IPS-15b (cell line): Measurements from ENCODE around the gene JAKMIP2.
A peak's percentile ranks its signal among the peaks of the same experiment; 100 is the strongest.

Experiments used
- H3K27me3 ChIP-seq: one replicate; pipeline ENCODE4 v1.6.1; 2013; ENCODE audit warnings: low read length; ENCODE audit not compliant: control insufficient read depth, insufficient read depth
- H3K36me3 ChIP-seq: one replicate; pipeline ENCODE4 v1.6.1; 2013; ENCODE audit warnings: low read length; ENCODE audit not compliant: control insufficient read depth, insufficient read depth
- H3K4me1 ChIP-seq: one replicate; pipeline ENCODE4 v1.6.1; 2013; ENCODE audit warnings: mild to moderate bottlenecking, low read length; ENCODE audit not compliant: control insufficient read depth, insufficient read depth
- H3K4me3 ChIP-seq: one replicate; pipeline ENCODE4 v1.5.1; 2013; ENCODE audit warnings: low read depth, low read length
- H3K9ac ChIP-seq: one replicate; pipeline ENCODE4 v1.6.1; 2013; ENCODE audit warnings: low read depth, mild to moderate bottlenecking, low read length
- H3K9me3 ChIP-seq: one replicate; pipeline ENCODE4 v1.6.1; 2013; ENCODE audit warnings: mild to moderate bottlenecking, low read length; ENCODE audit not compliant: control insufficient read depth, insufficient read depth

Gene JAKMIP2

DNA sequence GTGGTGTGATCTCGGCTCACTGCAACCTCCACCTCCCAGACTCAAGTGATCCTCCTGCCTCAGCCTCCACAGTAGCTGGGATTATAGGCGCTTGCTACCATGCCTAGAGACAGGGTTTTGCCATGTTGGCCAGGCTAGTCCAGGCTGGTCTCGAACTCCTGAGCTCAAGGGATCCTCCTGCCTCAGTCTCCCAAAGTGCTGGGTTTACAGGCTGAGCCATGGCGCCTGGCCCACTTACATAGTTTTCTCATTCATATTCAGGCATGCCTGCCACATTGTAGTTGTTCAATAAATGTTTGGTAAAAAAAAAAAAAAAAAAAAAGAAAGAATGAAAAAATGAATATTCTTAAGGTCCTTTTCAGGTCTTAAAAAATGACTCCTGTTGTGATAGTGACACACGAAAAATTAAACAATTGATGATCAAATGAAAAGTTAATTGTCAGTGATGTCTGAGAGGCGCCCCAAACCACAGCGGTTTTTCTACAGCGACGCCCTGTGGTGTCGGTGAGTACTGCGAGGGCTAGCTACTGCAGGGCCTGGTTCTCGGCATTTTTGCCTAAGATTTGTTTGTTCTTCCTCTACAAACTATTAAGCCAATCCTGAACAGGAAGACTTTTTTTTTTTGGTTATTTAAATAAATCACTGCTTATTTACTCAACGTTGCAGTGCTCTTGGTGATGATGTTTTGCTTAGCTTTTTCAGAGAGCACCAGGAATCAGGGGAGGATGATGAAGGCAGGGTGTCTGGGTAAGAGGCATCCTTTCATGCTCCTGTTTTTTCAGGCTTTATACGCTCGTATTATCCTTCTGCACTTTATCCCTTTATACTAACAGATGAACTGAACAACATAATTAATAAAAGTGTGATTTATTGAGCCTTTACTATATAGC, 205.6 kb downstream of the JAKMIP2 start:
- no peaks in the 10 kb centered on the region for H3K27me3 ChIP-seq
- no peak overlapping the region for H3K4me3 ChIP-seq
- H3K4me1 ChIP-seq = peaks cover 32% of the 10 kb centered on the region
- H3K9me3 ChIP-seq = no peaks in the 10 kb centered on the region
- no peaks in the 10 kb centered on the region for H3K36me3 ChIP-seq
- no peak overlapping the region for H3K9ac ChIP-seq

- Histone ChIP-seq H3K36me3 (no peaks in the 10 kb centered on the region), H3K27me3 (no peaks in the 10 kb centered on the region), H3K9me3 (no peaks in the 10 kb centered on the region), H3K4me3 (no peak overlapping the region), H3K9ac (no peak overlapping the region), H3K4me1 (peaks cover 29% of the 10 kb centered on the region)
These were observed 206.9 kb downstream of the JAKMIP2 start for GRCh38 chr5:147575598-147575997.

GRCh38 chr5:147573211-147573610, 209.3 kb downstream of the JAKMIP2 start:
- Histone ChIP-seq H3K4me1 (peaks cover 41% of the 10 kb centered on the region), H3K27me3 (no peaks in the 10 kb centered on the region), H3K9me3 (no peaks in the 10 kb centered on the region), H3K4me3 (no peak overlapping the region), H3K9ac (no peak overlapping the region), H3K36me3 (no peaks in the 10 kb centered on the region)

- peak overlapping the region; percentile 70 for H3K9ac ChIP-seq
- no peak overlapping the region for H3K4me3 ChIP-seq
- H3K4me1 ChIP-seq = peaks cover 30% of the 10 kb centered on the region
- no peaks in the 10 kb centered on the region for H3K27me3 ChIP-seq
- H3K36me3 ChIP-seq = no peaks in the 10 kb centered on the region
- H3K9me3 ChIP-seq = no peaks in the 10 kb centered on the region
These were observed 213.7 kb downstream of the JAKMIP2 start for GRCh38 chr5:147568710-147569406.

DNA sequence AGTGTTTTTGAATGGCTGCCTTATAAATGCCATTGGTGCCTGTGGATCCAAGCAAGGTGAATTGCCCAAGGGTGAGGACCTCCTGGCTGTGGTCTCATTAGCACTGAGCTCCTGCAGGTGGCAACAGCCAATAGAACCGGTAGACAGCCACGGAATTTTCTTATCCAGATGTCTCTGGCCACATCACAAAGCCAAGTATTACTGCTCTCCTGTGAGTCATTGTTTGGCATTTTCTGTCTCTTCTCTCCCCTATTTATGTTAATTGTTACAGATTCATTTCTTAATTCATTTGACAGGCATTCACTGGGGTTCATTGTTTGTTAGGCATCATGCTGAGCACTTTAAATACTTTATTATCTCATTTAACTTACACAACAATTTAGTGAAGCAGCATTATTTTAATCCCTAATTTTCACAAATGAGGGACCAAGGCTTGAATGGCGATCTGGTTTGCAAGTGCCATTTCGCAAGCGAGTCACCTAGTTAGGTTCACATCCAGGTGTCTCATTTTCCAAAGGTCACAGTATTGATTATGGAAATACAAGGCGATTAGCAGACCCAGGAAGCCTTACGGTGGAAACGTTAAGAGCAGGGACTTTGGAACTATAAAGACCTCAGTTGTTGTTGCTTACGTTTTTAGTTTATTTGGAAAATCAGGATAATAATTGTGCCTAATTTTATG, 214.5 kb downstream of the JAKMIP2 start:
- Histone ChIP-seq H3K4me3 (no peak overlapping the region), H3K9ac (peak overlapping the region; percentile 70), H3K27me3 (no peaks in the 10 kb centered on the region), H3K36me3 (peaks cover 5% of the 10 kb centered on the region), H3K9me3 (no peaks in the 10 kb centered on the region), H3K4me1 (peaks cover 24% of the 10 kb centered on the region)

DNA sequence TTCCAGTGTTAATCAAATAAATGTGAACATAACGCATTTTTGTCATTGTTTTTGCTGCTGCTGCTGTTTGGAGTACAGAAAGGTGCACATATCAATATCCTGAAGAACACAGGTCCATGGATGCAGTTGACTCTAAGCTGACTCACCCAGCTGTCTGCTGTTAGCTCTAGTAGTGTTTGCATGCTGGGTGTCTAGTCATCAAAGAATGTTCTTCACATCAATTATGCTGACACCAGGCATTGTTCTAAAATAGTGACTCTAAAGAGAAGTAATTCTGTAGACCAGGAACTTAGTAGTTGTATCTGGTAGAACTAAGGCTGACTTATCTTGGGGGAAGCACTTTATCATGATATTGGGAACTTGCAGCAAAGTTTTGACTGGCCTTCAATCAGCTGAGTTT, 217.0 kb downstream of the JAKMIP2 start:
- Histone ChIP-seq H3K27me3 (no peaks in the 10 kb centered on the region), H3K9me3 (no peaks in the 10 kb centered on the region), H3K4me1 (peaks cover 21% of the 10 kb centered on the region), H3K9ac (no peak overlapping the region), H3K4me3 (no peak overlapping the region), H3K36me3 (peaks cover 9% of the 10 kb centered on the region)

GRCh38 chr5:147564124-147564486, 218.4 kb downstream of the JAKMIP2 start:
- Histone ChIP-seq H3K36me3 (peaks cover 9% of the 10 kb centered on the region), H3K4me1 (peaks cover 19% of the 10 kb centered on the region), H3K9me3 (no peaks in the 10 kb centered on the region), H3K9ac (no peak overlapping the region), H3K4me3 (no peak overlapping the region), H3K27me3 (no peaks in the 10 kb centered on the region)

GRCh38 chr5:147563466-147564123, 218.9 kb downstream of the JAKMIP2 start:
- no peaks in the 10 kb centered on the region for H3K27me3 ChIP-seq
- no peaks in the 10 kb centered on the region for H3K9me3 ChIP-seq
- peaks cover 9% of the 10 kb centered on the region for H3K36me3 ChIP-seq
- no peak overlapping the region for H3K4me3 ChIP-seq
- no peak overlapping the region for H3K9ac ChIP-seq
- H3K4me1 ChIP-seq = peaks cover 18% of the 10 kb centered on the region

GRCh38 chr5:147561435-147561834, 221.1 kb downstream of the JAKMIP2 start:
- H3K9ac ChIP-seq = peak overlapping the region; percentile 9
- no peaks in the 10 kb centered on the region for H3K27me3 ChIP-seq
- H3K9me3 ChIP-seq = no peaks in the 10 kb centered on the region
- H3K36me3 ChIP-seq = peaks cover 9% of the 10 kb centered on the region
- H3K4me3 ChIP-seq = peak overlapping the region; percentile 43
- peaks cover 15% of the 10 kb centered on the region for H3K4me1 ChIP-seq

DNA sequence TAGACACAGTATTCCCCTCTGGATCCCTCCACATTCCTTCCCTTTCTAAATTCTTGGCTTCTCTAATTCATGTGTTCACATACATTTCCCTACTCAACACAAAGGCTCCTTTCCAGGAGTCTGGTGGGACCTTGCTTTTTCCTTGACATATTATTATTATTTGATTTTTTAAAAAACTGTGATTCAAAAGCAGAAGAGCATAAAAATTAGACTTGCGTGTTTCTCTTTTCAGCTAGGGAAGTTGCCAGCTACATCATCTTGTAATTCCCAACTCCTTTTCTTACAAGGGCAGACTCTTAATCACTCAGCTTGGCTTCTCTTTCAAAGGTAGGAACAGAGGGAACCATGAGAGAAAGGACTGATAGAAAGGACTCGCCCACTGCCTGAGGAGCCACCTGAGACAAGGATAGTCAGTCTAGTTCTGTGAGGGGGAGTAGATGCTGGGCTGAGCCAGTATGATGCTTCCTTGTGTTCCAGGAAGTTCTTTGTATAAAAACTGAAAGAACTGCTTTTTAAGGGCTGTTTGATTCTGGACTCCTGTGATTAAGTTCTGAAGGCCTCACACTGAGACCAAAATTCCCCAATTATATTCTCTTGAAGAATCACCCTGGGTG, 221.7 kb downstream of the JAKMIP2 start:
- peak overlapping the region; percentile 56 for H3K4me3 ChIP-seq
- H3K36me3 ChIP-seq = peaks cover 9% of the 10 kb centered on the region
- peak overlapping the region; percentile 80 for H3K9ac ChIP-seq
- no peaks in the 10 kb centered on the region for H3K27me3 ChIP-seq
- peaks cover 15% of the 10 kb centered on the region for H3K4me1 ChIP-seq
- no peaks in the 10 kb centered on the region for H3K9me3 ChIP-seq

DNA sequence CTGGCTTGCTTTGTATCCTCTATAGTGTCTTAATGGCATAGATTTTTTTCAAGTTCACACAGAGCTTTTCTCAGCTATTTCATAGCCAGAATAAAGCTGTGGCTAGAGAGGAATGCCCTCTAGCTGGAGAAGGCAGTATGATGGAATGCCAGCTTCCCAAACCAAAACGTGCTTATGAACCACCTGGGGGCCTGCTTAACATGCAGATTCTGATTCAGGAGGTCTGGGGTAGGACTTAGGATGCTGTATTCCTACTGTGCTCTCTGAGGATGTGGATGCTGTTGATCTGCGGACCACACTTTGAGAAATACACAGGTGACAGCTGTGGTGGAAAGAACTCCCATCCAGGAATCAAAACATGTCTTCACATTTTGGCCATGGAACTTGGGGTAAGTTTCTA, 222.8 kb downstream of the JAKMIP2 start:
- H3K9ac ChIP-seq = no peak overlapping the region
- H3K4me3 ChIP-seq = peak overlapping the region; percentile 56
- no peaks in the 10 kb centered on the region for H3K9me3 ChIP-seq
- H3K27me3 ChIP-seq = no peaks in the 10 kb centered on the region
- peaks cover 9% of the 10 kb centered on the region for H3K36me3 ChIP-seq
- peaks cover 15% of the 10 kb centered on the region for H3K4me1 ChIP-seq
